K562 (cell line): ENCODE measurements around the gene SLCO2A1. TPM values are rescaled to one million over a fixed set of nuclear protein-coding genes. Genes with fewer than 3 reads are reported as not detected.

Experiments used
- ATAC-seq: fragments of 200-7000 bp; cut with Tn5 transposase; 3 replicates; pipeline ENCODE4 v1.9.1; 2020; ENCODE audit warnings: moderate library complexity
- BruUV-seq: library from RNA; stranded (reverse); fragments of 400-500 nt; replicated peaks from 2 replicates; lab custom pipeline; 2021; lab: Mats Ljungman, UMichigan
- CTCF ChIA-PET: fragments of 300-600 bp; formaldehyde crosslinking; extraction: SDS; loops from one replicate; lab custom pipeline; 2021; ENCODE audit warnings: low intra/inter-chr PET ratio; lab: Yijun Ruan, JAX
- POLR2A ChIA-PET: fragments of 300-600, 350-650 bp; sonication (Branson Sonifier 250); formaldehyde crosslinking; extraction: SDS; loops from one replicate; lab custom pipeline; 2021; ENCODE audit warnings: antibody characterized with exemption, inconsistent platforms; lab: Yijun Ruan, JAX
- DNase-seq, 4 experiments: peaks; one replicate each; pipeline versions ENCODE4 v3.0.0 to v3.0.0-alpha.2; 2011 to 2018; ENCODE audit warnings: low spot score in 3 of 4, mixed read lengths in 3 of 4; ENCODE audit errors: extremely low read depth in 1 of 4
- FAIRE-seq: peaks from 2 replicates; lab custom pipeline; 2011; peaks lifted over from hg19 to GRCh38; lab: Jason Lieb, UNC
- H2AFZ ChIP-seq: 2 replicates; pipeline ENCODE4 v1.6.0; 2011; ENCODE audit warnings: low read depth, low read length, control low read depth, inconsistent platforms
- H3K27ac ChIP-seq: fragments of 200-600 bp; 3 replicates; pipeline ENCODE4 v1.8.0; 2011; ENCODE audit warnings: low read depth, mild to moderate bottlenecking, control low read depth, inconsistent platforms, low read length, moderate library complexity, mixed read lengths; ENCODE audit errors: extremely low read depth
- H3K27me3 ChIP-seq, 2 experiments: fragments of 300-600 bp in 1 of 2; 2 replicates in 1 of 2; 3 replicates in 1 of 2; pipeline versions ENCODE4 v1.6.0 to v1.8.0; 2011; ENCODE audit warnings: inconsistent platforms in 2 of 2, low read length in 2 of 2, mild to moderate bottlenecking in 1 of 2, mixed read lengths in 1 of 2, moderate library complexity in 1 of 2; ENCODE audit not compliant: control insufficient read depth in 2 of 2, insufficient read depth in 2 of 2
- H3K36me3 ChIP-seq: fragments of 300-600 bp; 3 replicates; pipeline ENCODE4 v1.8.0; 2011; ENCODE audit warnings: mild to moderate bottlenecking, low read length, inconsistent platforms; ENCODE audit not compliant: control insufficient read depth, insufficient read depth
- H3K4me1 ChIP-seq, 2 experiments: fragments of 200-600 bp in 1 of 2; replicated peaks in 1 of 2; 2 replicates in 1 of 2; 3 replicates in 1 of 2; pipeline versions ENCODE4 v1.5.1 to v1.8.0; 2011; ENCODE audit warnings: inconsistent platforms in 2 of 2, low read length in 2 of 2, mild to moderate bottlenecking in 1 of 2, mixed read lengths in 1 of 2, moderate library complexity in 1 of 2; ENCODE audit not compliant: control insufficient read depth in 2 of 2, insufficient read depth in 2 of 2
- H3K4me2 ChIP-seq: 2 replicates; pipeline ENCODE4 v1.6.1; 2011; ENCODE audit warnings: low read length, control low read depth, inconsistent platforms, mixed read lengths; ENCODE audit not compliant: insufficient read depth
- H3K4me3 ChIP-seq: fragments of 200-600 bp; sonication (generic), shearing (Covaris generic); 2 replicates; pipeline ENCODE4 v1.5.1; 2016; ENCODE audit warnings: control low read depth, inconsistent platforms
- H3K79me2 ChIP-seq: fragments of 200-600 bp; 3 replicates; pipeline ENCODE4 v1.8.0; 2011; ENCODE audit warnings: low read length, inconsistent platforms; ENCODE audit not compliant: control insufficient read depth, insufficient read depth
- H3K9ac ChIP-seq, 2 experiments: 2 replicates each; pipeline versions ENCODE4 v1.6.0 to v1.6.1; 2011; ENCODE audit warnings: low read depth in 2 of 2, low read length in 2 of 2, control low read depth in 1 of 2, inconsistent platforms in 1 of 2, mild to moderate bottlenecking in 1 of 2, mixed read lengths in 1 of 2; ENCODE audit not compliant: insufficient read depth in 1 of 2
- H3K9me1 ChIP-seq: one replicate; pipeline ENCODE4 v1.6.0; 2011; ENCODE audit warnings: inconsistent platforms, mild to moderate bottlenecking, low read length, moderate library complexity; ENCODE audit not compliant: control insufficient read depth, insufficient read depth
- H3K9me3 ChIP-seq: replicated peaks from 2 replicates; pipeline ENCODE4 v1.5.1; 2011; ENCODE audit warnings: low read depth, low read length, inconsistent platforms; ENCODE audit not compliant: control insufficient read depth, insufficient read depth
- H4K20me1 ChIP-seq: replicated peaks from 2 replicates; pipeline ENCODE4 v1.6.1; 2011; ENCODE audit warnings: low read length, inconsistent platforms, mixed read lengths; ENCODE audit not compliant: control insufficient read depth, insufficient read depth
- ATF3 ChIP-seq, 2 experiments: fragments of 450-650 bp in 1 of 2; sonication (generic) in 1 of 2; formaldehyde crosslinking in 1 of 2; IDR thresholded peaks in 1 of 2; conservative IDR thresholded peaks in 1 of 2; 2 replicates each; pipeline versions ENCODE4 v1.6.1 to v1.8.1; 2016 to 2023; ENCODE audit warnings: mild to moderate bottlenecking in 2 of 2, moderate library complexity in 2 of 2, inconsistent platforms in 1 of 2, missing genetic modification reagents in 1 of 2
- CBX1 ChIP-seq: sonication (generic); IDR thresholded peaks from 2 replicates; pipeline ENCODE4 v1.6.1; 2016; ENCODE audit warnings: antibody characterized with exemption, low read depth, mild to moderate bottlenecking
- CEBPG ChIP-seq, 3 experiments: fragments of 200-800 bp in 1 of 3; sonication (Bioruptor generic) in 1 of 3; sonication (generic) in 1 of 3; formaldehyde crosslinking in 1 of 3; IDR thresholded peaks in 2 of 3; conservative IDR thresholded peaks in 1 of 3; 2 replicates each; pipeline versions ENCODE4 v1.6.1 to v1.8.0; 2016 to 2022; ENCODE audit warnings: missing compliant biosample characterization in 2 of 3, missing genetic modification characterization in 2 of 3, mild to moderate bottlenecking in 1 of 3, missing genetic modification reagents in 1 of 3
- CREB3L1 ChIP-seq: fragments of 450-650 bp; IDR thresholded peaks from 2 replicates; pipeline ENCODE4 v1.6.1; 2014; ENCODE audit warnings: low read depth, mild to moderate bottlenecking, moderate library complexity, borderline replicate concordance
- FIP1L1 ChIP-seq: fragments of 200-400 bp; formaldehyde crosslinking; IDR thresholded peaks from 2 replicates; pipeline ENCODE4 v1.6.1; 2018; ENCODE audit warnings: mild to moderate bottlenecking, low read depth, low read length; ENCODE audit not compliant: poor library complexity, severe bottlenecking
- FOXK1 ChIP-seq: sonication (generic); formaldehyde crosslinking; IDR thresholded peaks from 2 replicates; pipeline ENCODE4 v1.8.0; 2022; ENCODE audit warnings: missing genetic modification reagents, mild to moderate bottlenecking, borderline replicate concordance
- FOXP1 ChIP-seq: sonication (generic); formaldehyde crosslinking; IDR thresholded peaks from 2 replicates; pipeline ENCODE4 v1.8.0; 2022; ENCODE audit warnings: mild to moderate bottlenecking, missing genetic modification reagents
- NCOA2 ChIP-seq, 2 experiments: fragments of 450-650 bp; IDR thresholded peaks; 2 replicates each; pipeline ENCODE4 v1.6.1; 2018; ENCODE audit warnings: mild to moderate bottlenecking in 2 of 2, moderate library complexity in 1 of 2; ENCODE audit not compliant: partially characterized antibody in 2 of 2
- PRDM10 ChIP-seq: fragments of 450-650 bp; IDR thresholded peaks from 2 replicates; pipeline ENCODE4 v1.6.1; 2018; ENCODE audit not compliant: partially characterized antibody
- SPI1 ChIP-seq: IDR thresholded peaks from 2 replicates; pipeline ENCODE4 v1.6.1; 2011; ENCODE audit warnings: low read depth, low read length, control low read depth, borderline replicate concordance
- U2AF1 ChIP-seq: fragments of 200-400 bp; formaldehyde crosslinking; optimal IDR thresholded peaks from 2 replicates; pipeline ENCODE3; 2017; ENCODE audit warnings: mild to moderate bottlenecking, low read depth, low read length, moderate library complexity
- XRCC3 ChIP-seq: fragments of 450-650 bp; IDR thresholded peaks from 2 replicates; pipeline ENCODE4 v1.6.1; 2017; ENCODE audit warnings: mild to moderate bottlenecking, moderate library complexity
- ZNF133 ChIP-seq: fragments of 250-450 bp; sonication (Bioruptor Pico); IDR thresholded peaks from 2 replicates; pipeline ENCODE4 v1.4.0; 2020; ENCODE audit warnings: mild to moderate bottlenecking
- ZNF184 ChIP-seq: sonication (generic); formaldehyde crosslinking; IDR thresholded peaks from 2 replicates; pipeline ENCODE4 v1.5.0; 2020; ENCODE audit warnings: missing genetic modification reagents
- ZSCAN29 ChIP-seq: fragments of 450-650 bp; IDR thresholded peaks from 2 replicates; pipeline ENCODE4 v1.6.1; 2017
- WGBS: fragments of 100-300 bp; shearing (Covaris generic); methylation state at CpG from one replicate; pipeline ENCODE4 v1.1.6; 2016; ENCODE audit warnings: low coverage, mixed read lengths; ENCODE audit not compliant: insufficient coverage; ENCODE audit errors: missing lambda C conversion rate; 5-methylcytosine and 5-hydroxymethylcytosine counted together
- in situ Hi-C: fragments of 300-500 bp; cut with MboI; formaldehyde crosslinking; loops from 4 replicates; pipeline ENCODE4 v1.15.0; 2018; ENCODE audit warnings: inconsistent platforms, mixed read lengths
- intact Hi-C: fragments of 100-400 bp; cut with micrococcal nuclease; formaldehyde crosslinking; loops from 2 replicates; pipeline ENCODE4 v1.14.2; 2022
- polyA plus RNA-seq, 8 experiments: library from polyadenylated mRNA; depleted of rRNA in 4 of 8; stranded (reverse) in 5 of 8; unstranded in 3 of 8; fragments of >200 nt; fragmentation: Nextera tagmentation in 2 of 8; fragmentation: Illumina TruSeq in 1 of 8; extraction: Ambion mirVana in 2 of 8; extraction: Trizol in 1 of 8; gene quantifications; 2 replicates each; pipeline versions ENCODE4 v1.2.1 to v1.2.3, GENCODE V29; 2011 to 2014; ENCODE audit warnings: inconsistent platforms in 1 of 8, missing spikeins in 1 of 8
- total RNA-seq, 7 experiments: library from RNA; depleted of rRNA in 6 of 7; stranded (reverse); fragments of >200 nt in 6 of 7; fragmentation: Illumina TruSeq in 2 of 7; extraction: Trizol in 2 of 7; gene quantifications; 2 replicates each; pipeline versions ENCODE4 v1.2.1 to v1.2.3, GENCODE V29; 2011 to 2021; ENCODE audit warnings: low replicate concordance in 1 of 7

SLCO2A1 gene
- total and polyA plus RNA-seq, 9 of the 15 experiments (the other 6 are each of a cell fraction or from before 2014, with no cell fraction given) = 0.16 to 1.0 TPM; not detected in 7

- H3K4me1 ChIP-seq = peaks cover 4 to 5% of the 10 kb centered on the region in 2 experiments; a peak in 3 of 5 replicates
- peaks cover 0 to 48% of the 10 kb centered on the region in 2 experiments; a peak in 4 of 5 replicates for H3K27me3 ChIP-seq
- peaks cover 2% of the 10 kb centered on the region for H3K9me1 ChIP-seq
- no peak for ATAC-seq
- intact Hi-C loops = no loop called here
- no peak overlapping the region for H2AFZ ChIP-seq
- no TSS peak for BruUV-seq
- POLR2A ChIA-PET = no interaction called here
- H4K20me1 ChIP-seq = peaks cover 19% of the 10 kb centered on the region; the same call in 1 of the 2 replicates
- CTCF ChIA-PET = no interaction called here
- no peak overlapping the region for H3K9ac ChIP-seq
- no peaks in the 10 kb centered on the region; the same call in 1 of the 2 replicates for H3K9me3 ChIP-seq
- H3K79me2 ChIP-seq = no peaks in the 10 kb centered on the region
- in situ Hi-C loops = no loop called here
- no peaks in the 10 kb centered on the region for H3K36me3 ChIP-seq
- no peak for DNase-seq
- no peak overlapping the region for H3K4me3 ChIP-seq
- 0% methylated on average over 4 of the region's 9 CpGs for WGBS
- no peak overlapping the region for H3K4me2 ChIP-seq
- H3K27ac ChIP-seq = no peak overlapping the region
- no peak for FAIRE-seq
- TF ChIP-seq NCOA2 (IDR thresholded peaks at IDR 0.05; ENCODE audit: partially characterized antibody in 2 of 2) = no peak
- no peak for TF ChIP-seq FIP1L1
- no peak for TF ChIP-seq XRCC3
- TF ChIP-seq CEBPG (CRISPR knock-in tag; IDR thresholded peaks at IDR 0.05) = no peak
- no peak for TF ChIP-seq CEBPG (tag; conservative IDR thresholded peaks at IDR 0.05 in 1 of 2, IDR thresholded peaks at IDR 0.05 in 1 of 2)
- no peak for TF ChIP-seq PRDM10
- no peak for TF ChIP-seq ZSCAN29
- TF ChIP-seq FOXK1 (CRISPR knock-in tag) = no peak
- no peak for TF ChIP-seq CBX1
- TF ChIP-seq U2AF1 = no peak
- TF ChIP-seq ZNF133 (CRISPR knock-in tag) = no peak
- no peak for TF ChIP-seq ZNF184 (CRISPR knock-in tag)
- no peak for TF ChIP-seq ATF3 (IDR thresholded peaks at IDR 0.05)
- TF ChIP-seq ATF3 (CRISPR knock-in tag; conservative IDR thresholded peaks at IDR 0.05) = no peak
- no peak for TF ChIP-seq FOXP1 (CRISPR knock-in tag)
- no peak for TF ChIP-seq CREB3L1
- TF ChIP-seq SPI1 = no peak
Observed at GRCh38 chr3:133948131-133948810, 81.5 kb downstream of the SLCO2A1 start.
